ENCODE data around the gene SAMD4A.

DNA sequence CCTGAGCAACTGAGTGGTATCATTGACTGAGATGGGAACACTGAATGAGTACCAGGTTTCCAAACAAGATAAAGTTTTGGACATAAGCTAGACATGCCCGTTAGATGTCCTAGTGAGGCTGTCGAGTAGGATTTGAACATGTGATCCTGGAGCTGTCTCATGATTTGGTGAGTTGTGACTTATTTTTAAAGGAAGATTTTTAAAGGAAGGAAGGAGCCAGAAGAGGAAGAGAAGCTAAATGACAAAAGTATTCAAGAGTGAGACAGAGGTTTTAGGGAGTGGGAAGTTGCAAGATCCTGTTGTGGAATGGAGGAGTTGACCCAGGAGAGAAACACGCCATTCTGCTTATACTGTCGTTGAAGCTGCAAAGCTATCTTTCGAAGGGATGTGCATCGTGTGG is 82.1 kb downstream of the SAMD4A start:
- TF ChIP-seq RAD21 (IDR thresholded peaks at IDR 0.05; ENCODE audit: low read length) (no peak), POLR2A (IDR thresholded peaks at IDR 0.05; ENCODE audit: low read depth, low read length) (no peak), FOS (IDR thresholded peaks at IDR 0.05; ENCODE audit: low read depth, low read length) (no peak), MAFK (IDR thresholded peaks at IDR 0.05; ENCODE audit: low read depth, low read length) (no peak), RCOR1 (IDR thresholded peaks at IDR 0.05; ENCODE audit: insufficient replicate concordance, low read length) (no peak), RFX5 (IDR thresholded peaks at IDR 0.05; ENCODE audit: low read depth, low read length) (no peak), CEBPB (IDR thresholded peaks at IDR 0.05; ENCODE audit: low read depth, low read length) (no peak), BHLHE40 (IDR thresholded peaks at IDR 0.05; ENCODE audit: low read depth, low read length) (no peak)
- TF ChIP-seq, protein P1, sequence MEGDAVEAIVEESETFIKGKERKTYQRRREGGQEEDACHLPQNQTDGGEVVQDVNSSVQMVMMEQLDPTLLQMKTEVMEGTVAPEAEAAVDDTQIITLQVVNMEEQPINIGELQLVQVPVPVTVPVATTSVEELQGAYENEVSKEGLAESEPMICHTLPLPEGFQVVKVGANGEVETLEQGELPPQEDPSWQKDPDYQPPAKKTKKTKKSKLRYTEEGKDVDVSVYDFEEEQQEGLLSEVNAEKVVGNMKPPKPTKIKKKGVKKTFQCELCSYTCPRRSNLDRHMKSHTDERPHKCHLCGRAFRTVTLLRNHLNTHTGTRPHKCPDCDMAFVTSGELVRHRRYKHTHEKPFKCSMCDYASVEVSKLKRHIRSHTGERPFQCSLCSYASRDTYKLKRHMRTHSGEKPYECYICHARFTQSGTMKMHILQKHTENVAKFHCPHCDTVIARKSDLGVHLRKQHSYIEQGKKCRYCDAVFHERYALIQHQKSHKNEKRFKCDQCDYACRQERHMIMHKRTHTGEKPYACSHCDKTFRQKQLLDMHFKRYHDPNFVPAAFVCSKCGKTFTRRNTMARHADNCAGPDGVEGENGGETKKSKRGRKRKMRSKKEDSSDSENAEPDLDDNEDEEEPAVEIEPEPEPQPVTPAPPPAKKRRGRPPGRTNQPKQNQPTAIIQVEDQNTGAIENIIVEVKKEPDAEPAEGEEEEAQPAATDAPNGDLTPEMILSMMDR (conservative IDR thresholded peaks at IDR 0.05; ENCODE audit: low read depth, low read length): no peak
- TF ChIP-seq, protein P2, sequence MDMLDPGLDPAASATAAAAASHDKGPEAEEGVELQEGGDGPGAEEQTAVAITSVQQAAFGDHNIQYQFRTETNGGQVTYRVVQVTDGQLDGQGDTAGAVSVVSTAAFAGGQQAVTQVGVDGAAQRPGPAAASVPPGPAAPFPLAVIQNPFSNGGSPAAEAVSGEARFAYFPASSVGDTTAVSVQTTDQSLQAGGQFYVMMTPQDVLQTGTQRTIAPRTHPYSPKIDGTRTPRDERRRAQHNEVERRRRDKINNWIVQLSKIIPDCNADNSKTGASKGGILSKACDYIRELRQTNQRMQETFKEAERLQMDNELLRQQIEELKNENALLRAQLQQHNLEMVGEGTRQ (IDR thresholded peaks at IDR 0.05; ENCODE audit: low read depth, low read length): no peak
